Lower leg skin (tissue), 3 donors: Measurements from ENCODE around the gene GLE1.

ENCODE experiments used
- POLR2A ChIP-seq, 2 donors: fragments of 450-650 bp; IDR thresholded peaks; one replicate each; pipeline ENCODE4 v1.6.1; 2016 to 2017; ENCODE audit warnings: antibody characterized with exemption in 2 of 2, mild to moderate bottlenecking in 1 of 2, moderate library complexity in 1 of 2
- TF ChIP-seq, protein P1 (sequence below), 3 donors: fragments of 450-650 bp; IDR thresholded peaks; one replicate each; pipeline ENCODE4 v1.5.1; 2016; ENCODE audit warnings: antibody characterized with exemption in 3 of 3, mild to moderate bottlenecking in 3 of 3, moderate library complexity in 2 of 3

DNA sequence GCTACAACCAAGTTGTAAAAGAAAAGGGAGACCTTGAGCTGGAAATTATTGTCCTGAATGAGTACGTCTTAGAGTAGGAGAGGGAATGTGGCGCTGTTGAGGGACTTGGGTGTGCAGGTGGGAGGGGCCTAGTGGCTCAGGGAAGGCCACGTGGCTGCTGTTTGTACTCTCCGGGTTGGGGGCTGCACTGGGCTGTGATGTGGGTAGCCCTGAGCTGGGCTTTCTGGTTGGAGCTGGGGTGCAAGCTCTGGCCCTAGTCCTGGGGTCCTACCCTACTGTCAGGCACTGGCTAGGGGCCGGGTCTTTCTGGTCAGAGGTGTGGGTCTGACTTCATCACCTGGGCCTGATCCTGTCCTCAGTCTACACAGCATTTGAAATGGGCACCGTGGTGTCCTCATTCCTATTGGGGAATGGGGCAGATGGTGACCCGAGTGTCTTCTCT, 19.1 kb upstream of the GLE1 start:
- TF ChIP-seq, protein P1, sequence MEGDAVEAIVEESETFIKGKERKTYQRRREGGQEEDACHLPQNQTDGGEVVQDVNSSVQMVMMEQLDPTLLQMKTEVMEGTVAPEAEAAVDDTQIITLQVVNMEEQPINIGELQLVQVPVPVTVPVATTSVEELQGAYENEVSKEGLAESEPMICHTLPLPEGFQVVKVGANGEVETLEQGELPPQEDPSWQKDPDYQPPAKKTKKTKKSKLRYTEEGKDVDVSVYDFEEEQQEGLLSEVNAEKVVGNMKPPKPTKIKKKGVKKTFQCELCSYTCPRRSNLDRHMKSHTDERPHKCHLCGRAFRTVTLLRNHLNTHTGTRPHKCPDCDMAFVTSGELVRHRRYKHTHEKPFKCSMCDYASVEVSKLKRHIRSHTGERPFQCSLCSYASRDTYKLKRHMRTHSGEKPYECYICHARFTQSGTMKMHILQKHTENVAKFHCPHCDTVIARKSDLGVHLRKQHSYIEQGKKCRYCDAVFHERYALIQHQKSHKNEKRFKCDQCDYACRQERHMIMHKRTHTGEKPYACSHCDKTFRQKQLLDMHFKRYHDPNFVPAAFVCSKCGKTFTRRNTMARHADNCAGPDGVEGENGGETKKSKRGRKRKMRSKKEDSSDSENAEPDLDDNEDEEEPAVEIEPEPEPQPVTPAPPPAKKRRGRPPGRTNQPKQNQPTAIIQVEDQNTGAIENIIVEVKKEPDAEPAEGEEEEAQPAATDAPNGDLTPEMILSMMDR (IDR thresholded peaks at IDR 0.05) = no peak
- no peak for TF ChIP-seq POLR2A (IDR thresholded peaks at IDR 0.05)
